ENCODE results near the gene TLL2.

Gene TLL2

GRCh38 chr10:96441987-96442643, 71.6 kb downstream of the TLL2 start:
- Histone ChIP-seq H3K4me3 (ENCODE audit: low read depth, low read length) (no peak overlapping the region), H3K4me1 (ENCODE audit: control insufficient read depth, insufficient read depth, low read length) (peaks cover 26% of the 10 kb centered on the region)

GRCh38 chr10:96441322-96441885, 72.3 kb downstream of the TLL2 start:
- Histone ChIP-seq H3K9ac (ENCODE audit: low read length) (no peak overlapping the region), H3K36me3 (ENCODE audit: control insufficient read depth, insufficient read depth, low read length) (no peaks in the 10 kb centered on the region), H3K27me3 (ENCODE audit: control insufficient read depth, insufficient read depth, low read length) (no peaks in the 10 kb centered on the region), H3K4me1 (ENCODE audit: control insufficient read depth, insufficient read depth, low read length) (peaks cover 19% of the 10 kb centered on the region), H3K4me3 (ENCODE audit: low read depth, low read length) (no peak overlapping the region), H3K27ac (ENCODE audit: low read depth, low read length) (no peak overlapping the region), H3K9me3 (ENCODE audit: control insufficient read depth, insufficient read depth, low read depth, low read length) (peaks cover 11% of the 10 kb centered on the region)

More at GRCh38 chr10:96441987-96442643, 71.6 kb downstream of the TLL2 start:
- Histone ChIP-seq H3K9me3 (ENCODE audit: control insufficient read depth, insufficient read depth, low read depth, low read length) (peaks cover 11% of the 10 kb centered on the region), H3K36me3 (ENCODE audit: control insufficient read depth, insufficient read depth, low read length) (no peaks in the 10 kb centered on the region), H3K9ac (ENCODE audit: low read length) (no peak overlapping the region), H3K27ac (ENCODE audit: low read depth, low read length) (no peak overlapping the region), H3K27me3 (ENCODE audit: control insufficient read depth, insufficient read depth, low read length) (no peaks in the 10 kb centered on the region)

GRCh38 chr10:96440361-96441292, 73.1 kb downstream of the TLL2 start:
- Histone ChIP-seq H3K4me1 (ENCODE audit: control insufficient read depth, insufficient read depth, low read length) (peaks cover 19% of the 10 kb centered on the region), H3K27me3 (ENCODE audit: control insufficient read depth, insufficient read depth, low read length) (no peaks in the 10 kb centered on the region), H3K36me3 (ENCODE audit: control insufficient read depth, insufficient read depth, low read length) (no peaks in the 10 kb centered on the region), H3K27ac (ENCODE audit: low read depth, low read length) (no peak overlapping the region), H3K9ac (ENCODE audit: low read length) (no peak overlapping the region), H3K4me3 (ENCODE audit: low read depth, low read length) (no peak overlapping the region), H3K9me3 (ENCODE audit: control insufficient read depth, insufficient read depth, low read depth, low read length) (peaks cover 14% of the 10 kb centered on the region)

- Histone ChIP-seq H3K36me3 (ENCODE audit: control insufficient read depth, insufficient read depth, low read length) (no peaks in the 10 kb centered on the region), H3K9ac (ENCODE audit: low read length) (no peak overlapping the region), H3K27ac (ENCODE audit: low read depth, low read length) (no peak overlapping the region), H3K4me3 (ENCODE audit: low read depth, low read length) (no peak overlapping the region), H3K9me3 (ENCODE audit: control insufficient read depth, insufficient read depth, low read depth, low read length) (peaks cover 14% of the 10 kb centered on the region), H3K27me3 (ENCODE audit: control insufficient read depth, insufficient read depth, low read length) (no peaks in the 10 kb centered on the region), H3K4me1 (ENCODE audit: control insufficient read depth, insufficient read depth, low read length) (peaks cover 19% of the 10 kb centered on the region)
Measured at GRCh38 chr10:96439725-96440124, 74.0 kb downstream of the TLL2 start.

- Histone ChIP-seq H3K9me3 (ENCODE audit: control insufficient read depth, insufficient read depth, low read depth, low read length) (peaks cover 14% of the 10 kb centered on the region), H3K27ac (ENCODE audit: low read depth, low read length) (no peak overlapping the region)
Measured at GRCh38 chr10:96436035-96436434, 77.7 kb downstream of the TLL2 start.

GRCh38 chr10:96431211-96431970, 82.3 kb downstream of the TLL2 start:
- Histone ChIP-seq H3K4me1 (ENCODE audit: control insufficient read depth, insufficient read depth, low read length) (no peaks in the 10 kb centered on the region), H3K4me3 (ENCODE audit: low read depth, low read length) (no peak overlapping the region), H3K36me3 (ENCODE audit: control insufficient read depth, insufficient read depth, low read length) (no peaks in the 10 kb centered on the region), H3K27me3 (ENCODE audit: control insufficient read depth, insufficient read depth, low read length) (no peaks in the 10 kb centered on the region), H3K9ac (ENCODE audit: low read length) (no peak overlapping the region), H3K9me3 (ENCODE audit: control insufficient read depth, insufficient read depth, low read depth, low read length) (0 out of 2 replicates have a peak, but pooled peaks cover 3% of the 10 kb centered on the region), H3K27ac (ENCODE audit: low read depth, low read length) (no peak overlapping the region)

More at GRCh38 chr10:96436035-96436434, 77.7 kb downstream of the TLL2 start:
- Histone ChIP-seq H3K9ac (ENCODE audit: low read length) (no peak overlapping the region), H3K36me3 (ENCODE audit: control insufficient read depth, insufficient read depth, low read length) (no peaks in the 10 kb centered on the region), H3K4me1 (ENCODE audit: control insufficient read depth, insufficient read depth, low read length) (peaks cover 4% of the 10 kb centered on the region), H3K4me3 (ENCODE audit: low read depth, low read length) (no peak overlapping the region), H3K27me3 (ENCODE audit: control insufficient read depth, insufficient read depth, low read length) (no peaks in the 10 kb centered on the region)

- Histone ChIP-seq H3K4me3 (ENCODE audit: low read depth, low read length) (no peak overlapping the region), H3K9me3 (ENCODE audit: control insufficient read depth, insufficient read depth, low read depth, low read length) (no peaks in the 10 kb centered on the region), H3K27ac (ENCODE audit: low read depth, low read length) (no peak overlapping the region)
Measured at GRCh38 chr10:96427291-96427690, 86.4 kb downstream of the TLL2 start.

GRCh38 chr10:96422525-96422924, 91.2 kb downstream of the TLL2 start:
- Histone ChIP-seq H3K4me3 (ENCODE audit: low read depth, low read length) (no peak overlapping the region), H3K9ac (ENCODE audit: low read length) (no peak overlapping the region), H3K9me3 (ENCODE audit: control insufficient read depth, insufficient read depth, low read depth, low read length) (no peaks in the 10 kb centered on the region), H3K4me1 (ENCODE audit: control insufficient read depth, insufficient read depth, low read length) (peaks cover 4% of the 10 kb centered on the region; the same call in 1 of the 2 replicates), H3K36me3 (ENCODE audit: control insufficient read depth, insufficient read depth, low read length) (no peaks in the 10 kb centered on the region), H3K27ac (ENCODE audit: low read depth, low read length) (no peak overlapping the region), H3K27me3 (ENCODE audit: control insufficient read depth, insufficient read depth, low read length) (no peaks in the 10 kb centered on the region)

More at GRCh38 chr10:96427291-96427690, 86.4 kb downstream of the TLL2 start:
- no peaks in the 10 kb centered on the region for H3K27me3 ChIP-seq (ENCODE audit: control insufficient read depth, insufficient read depth, low read length)
- H3K4me1 ChIP-seq (ENCODE audit: control insufficient read depth, insufficient read depth, low read length): no peaks in the 10 kb centered on the region
- no peak overlapping the region for H3K9ac ChIP-seq (ENCODE audit: low read length)
- no peaks in the 10 kb centered on the region for H3K36me3 ChIP-seq (ENCODE audit: control insufficient read depth, insufficient read depth, low read length)

GRCh38 chr10:96421995-96422394, 91.7 kb downstream of the TLL2 start:
- Histone ChIP-seq H3K27ac (ENCODE audit: low read depth, low read length) (no peak overlapping the region), H3K27me3 (ENCODE audit: control insufficient read depth, insufficient read depth, low read length) (no peaks in the 10 kb centered on the region), H3K9ac (ENCODE audit: low read length) (no peak overlapping the region), H3K36me3 (ENCODE audit: control insufficient read depth, insufficient read depth, low read length) (no peaks in the 10 kb centered on the region), H3K9me3 (ENCODE audit: control insufficient read depth, insufficient read depth, low read depth, low read length) (no peaks in the 10 kb centered on the region), H3K4me3 (ENCODE audit: low read depth, low read length) (no peak overlapping the region), H3K4me1 (ENCODE audit: control insufficient read depth, insufficient read depth, low read length) (peaks cover 5% of the 10 kb centered on the region; the same call in 1 of the 2 replicates)

- peaks cover 15% of the 10 kb centered on the region; the same call in 1 of the 2 replicates for H3K4me1 ChIP-seq (ENCODE audit: control insufficient read depth, insufficient read depth, low read length)
- H3K27ac ChIP-seq (ENCODE audit: low read depth, low read length): no peak overlapping the region
- H3K27me3 ChIP-seq (ENCODE audit: control insufficient read depth, insufficient read depth, low read length): no peaks in the 10 kb centered on the region
- H3K9me3 ChIP-seq (ENCODE audit: control insufficient read depth, insufficient read depth, low read depth, low read length): no peaks in the 10 kb centered on the region
- no peaks in the 10 kb centered on the region for H3K36me3 ChIP-seq (ENCODE audit: control insufficient read depth, insufficient read depth, low read length)
- H3K9ac ChIP-seq (ENCODE audit: low read length): no peak overlapping the region
- no peak overlapping the region for H3K4me3 ChIP-seq (ENCODE audit: low read depth, low read length)
Measured at GRCh38 chr10:96420228-96421009, 93.3 kb downstream of the TLL2 start.
